GM12875 (cell line): Measurements from ENCODE around the gene SERPINE1.

Source experiments
- H3K4me3 ChIP-seq: one replicate; pipeline ENCODE4 v1.5.1; 2011; ENCODE audit warnings: low read depth, low read length, control low read depth
- CTCF ChIP-seq: IDR thresholded peaks from 2 replicates; pipeline ENCODE4 v1.5.1; 2011; ENCODE audit warnings: low read depth, mild to moderate bottlenecking, control low read depth, inconsistent platforms, low read length, moderate library complexity, borderline replicate concordance; ENCODE audit not compliant: insufficient read depth

The SERPINE1 gene

GRCh38 chr7:101174322-101174854 is 47.5 kb downstream of the SERPINE1 start:
- H3K4me3 ChIP-seq: no peak overlapping the region
- TF ChIP-seq CTCF: no peak

- no peak overlapping the region for H3K4me3 ChIP-seq
- no peak for TF ChIP-seq CTCF
Observed at GRCh38 chr7:101175664-101176063, 48.8 kb downstream of the SERPINE1 start.

GRCh38 chr7:101177644-101178043 is 50.7 kb downstream of the SERPINE1 start:
- no peak for TF ChIP-seq CTCF
- no peak overlapping the region for H3K4me3 ChIP-seq

GRCh38 chr7:101179117-101179516 is 52.2 kb downstream of the SERPINE1 start:
- no peak overlapping the region for H3K4me3 ChIP-seq
- TF ChIP-seq CTCF: no peak

- TF ChIP-seq CTCF: no peak
- no peak overlapping the region for H3K4me3 ChIP-seq
Observed at GRCh38 chr7:101179713-101180112, 52.8 kb downstream of the SERPINE1 start.

- TF ChIP-seq CTCF: no peak
- H3K4me3 ChIP-seq: no peak within 1 kb of the TSS
Observed at GRCh38 chr7:101180130-101180755, 53.3 kb downstream of the SERPINE1 start, which contains the start of gene NAT16. NAT16 (minus strand) TSS chr7:101180293; CDS start chr7:101174807, 5,486 bp downstream.

- H3K4me3 ChIP-seq: no peak overlapping the region
- no peak for TF ChIP-seq CTCF
Observed at GRCh38 chr7:101185258-101185839, 58.4 kb downstream of the SERPINE1 start.
